Suppressor macrophage (primary cell): ENCODE data around the gene MYD88.

ENCODE experiments used
- DNase-seq, 4 experiments: peaks; one replicate each; pipeline ENCODE4 v3.0.0-alpha.2; 2020 to 2022

Gene MYD88

GRCh38 chr3:38112378-38112761, 26.1 kb upstream of the MYD88 start:
- no peak for DNase-seq

GRCh38 chr3:38114052-38114874, 24.2 kb upstream of the MYD88 start:
- DNase-seq: no peak

- DNase-seq: no peak
Measured at GRCh38 chr3:38114875-38115644, 23.4 kb upstream of the MYD88 start.

DNA sequence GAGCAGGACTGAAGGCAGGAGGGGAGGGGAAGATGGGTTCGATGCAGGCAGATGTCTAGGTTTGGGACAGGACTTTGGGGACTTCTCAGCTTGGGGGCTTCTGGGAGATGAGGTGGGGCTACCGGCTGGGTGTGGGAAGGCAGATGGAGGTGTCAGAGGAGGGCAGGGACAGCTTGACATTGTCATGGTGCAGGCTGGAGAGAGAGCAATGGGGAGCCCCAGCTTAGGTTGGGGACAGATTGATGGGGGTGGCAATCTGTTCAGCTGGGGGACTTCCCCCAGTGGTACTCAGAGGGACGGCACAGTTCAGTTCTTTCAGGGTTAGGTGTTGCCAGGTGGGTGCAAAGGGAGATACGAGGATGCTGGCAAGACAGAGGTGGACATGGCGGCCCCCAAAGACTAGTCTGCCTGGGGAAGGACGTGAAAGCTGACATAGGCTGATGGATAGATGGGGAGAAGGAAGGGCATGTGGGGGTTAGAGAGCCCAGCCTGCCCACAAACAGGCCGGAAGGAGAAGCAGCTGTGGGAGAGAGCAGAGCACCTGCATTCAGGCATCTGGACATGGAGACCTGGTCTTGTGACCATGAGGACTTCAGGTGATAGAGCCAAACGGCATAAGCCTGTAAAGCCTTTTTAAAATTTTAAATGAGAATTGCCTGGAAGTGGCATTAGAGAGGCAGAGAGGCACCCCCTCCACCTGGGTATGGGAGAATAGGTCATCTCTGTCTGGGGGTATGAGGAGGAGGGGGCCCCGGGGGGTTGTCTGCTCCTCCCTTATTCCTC, 22.6 kb upstream of the MYD88 start:
- no peak for DNase-seq

GRCh38 chr3:38116471-38117162, 21.8 kb upstream of the MYD88 start:
- no peak for DNase-seq

DNA sequence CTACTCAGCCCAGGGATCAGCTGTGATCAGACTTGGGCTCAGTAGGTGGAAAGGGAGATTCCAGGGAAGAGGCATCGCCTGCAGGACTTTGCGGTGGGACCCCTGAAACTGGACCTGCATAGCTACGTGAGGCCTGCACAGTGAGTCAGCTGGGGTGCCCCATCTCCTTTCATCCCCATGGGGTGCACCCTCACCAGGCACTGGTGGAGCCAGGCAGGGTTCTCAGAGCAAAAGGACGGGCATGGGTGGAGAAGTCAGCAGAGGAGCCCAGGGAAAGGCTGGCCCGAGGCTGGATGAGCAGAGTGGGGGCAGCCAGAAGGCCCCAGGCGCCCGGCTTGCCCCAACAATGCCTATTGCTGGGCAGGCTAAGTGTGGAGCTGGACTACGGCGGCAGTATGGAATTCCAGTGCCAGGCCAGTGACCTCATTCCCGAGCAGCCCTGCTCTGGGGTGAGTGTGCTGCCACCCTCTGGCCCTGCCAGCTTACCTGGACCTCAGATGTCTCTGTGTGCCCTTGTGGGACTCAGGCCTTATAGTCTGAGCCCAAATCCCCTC, 21.2 kb upstream of the MYD88 start:
- DNase-seq: no peak

GRCh38 chr3:38117748-38118420, 20.6 kb upstream of the MYD88 start:
- peak; percentile 71 to 81 (median 78) for DNase-seq

DNA sequence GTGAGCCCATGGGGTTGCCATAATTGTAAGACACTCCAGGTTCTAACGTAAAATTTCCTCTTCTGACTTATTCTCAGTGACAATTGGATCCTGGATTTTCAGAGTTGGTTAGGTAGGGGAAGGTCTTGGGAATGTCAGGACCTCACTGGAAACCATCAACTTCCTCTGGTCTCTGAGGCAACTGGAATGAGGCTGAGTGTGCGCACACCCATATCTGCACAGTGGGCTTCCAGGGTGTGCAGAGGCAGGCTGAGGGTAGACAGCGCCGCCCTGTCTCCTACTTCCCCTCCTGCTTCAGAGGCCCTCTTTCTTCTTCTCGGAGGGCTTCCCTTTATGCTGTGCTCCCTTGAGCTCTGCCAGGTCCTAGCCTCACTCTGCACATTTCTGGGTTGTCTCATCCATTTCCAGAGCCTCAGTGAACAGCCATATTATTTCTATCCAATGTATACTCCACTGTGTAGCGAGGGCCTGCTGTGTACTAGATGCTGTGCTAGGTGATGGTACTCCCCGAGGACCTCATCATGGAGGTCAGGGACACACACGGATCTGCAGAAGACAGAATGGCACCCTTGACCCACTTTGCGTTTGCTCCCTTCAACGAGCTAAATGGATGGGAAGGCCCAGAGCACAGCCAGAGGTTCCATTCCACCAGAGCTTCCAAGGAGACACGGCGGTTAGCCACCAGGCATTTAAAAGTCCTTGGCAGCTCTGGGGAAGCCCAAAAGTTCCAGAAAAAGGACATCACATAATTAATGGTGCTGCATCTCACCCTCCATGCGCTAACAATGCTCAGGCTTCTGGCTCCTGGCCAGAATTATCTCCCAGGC, 19.8 kb upstream of the MYD88 start:
- no peak for DNase-seq

DNA sequence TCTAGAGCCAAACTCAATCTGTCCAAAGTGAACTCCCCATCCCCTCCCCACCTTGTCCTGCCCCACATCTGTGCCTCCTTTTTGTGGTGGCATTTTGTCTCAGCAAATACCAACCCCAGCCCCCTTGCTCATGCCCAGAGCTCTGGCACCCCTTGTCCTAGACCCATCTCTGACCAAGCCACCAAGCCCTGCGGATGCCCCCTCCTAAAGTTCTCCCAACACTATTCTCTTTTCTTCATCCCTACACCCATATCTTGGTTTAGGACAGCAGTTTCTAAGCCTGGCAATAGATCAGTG, 19.3 kb upstream of the MYD88 start:
- DNase-seq: no peak

DNA sequence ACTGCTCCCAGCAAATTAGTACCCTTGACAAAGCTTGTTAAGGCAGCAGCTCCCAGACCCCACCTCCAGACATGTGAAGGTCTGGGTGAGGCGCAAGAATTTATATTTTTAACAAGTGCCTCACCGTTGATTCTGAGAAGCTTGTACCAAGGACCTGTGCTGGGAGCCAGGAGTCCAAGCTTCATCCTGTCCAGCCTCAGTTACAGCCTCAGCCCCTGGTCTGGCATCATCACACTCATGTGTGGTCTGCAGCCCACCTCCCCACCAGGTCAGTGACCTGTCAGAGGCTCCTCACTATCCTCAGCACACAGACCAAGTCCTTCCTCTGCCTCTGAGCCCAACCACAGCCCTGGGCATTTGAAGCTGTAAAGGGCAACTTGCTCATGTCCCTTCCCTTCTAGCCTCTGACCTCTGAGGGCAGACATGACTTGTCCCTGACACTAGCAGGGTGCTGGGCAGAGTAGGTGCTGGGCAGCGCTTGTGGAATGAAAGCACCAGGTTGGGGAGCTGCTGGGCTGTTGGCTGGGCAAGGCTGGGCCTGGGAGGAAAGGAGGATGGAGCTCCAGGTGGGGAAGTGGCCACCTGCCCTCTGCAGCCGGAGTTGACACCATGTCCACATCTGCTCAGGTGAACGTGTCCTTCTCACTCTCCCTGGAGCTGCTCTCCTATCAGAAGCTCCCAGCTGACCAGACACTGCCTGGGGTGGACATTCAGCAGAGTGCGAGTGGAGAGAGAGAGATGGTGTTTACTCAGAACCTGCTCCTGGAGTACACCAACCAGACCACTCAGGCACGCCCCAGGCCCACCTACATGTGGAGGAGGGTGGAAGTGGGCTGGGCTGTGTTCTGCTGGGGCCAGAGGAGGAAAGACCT, 18.4 kb upstream of the MYD88 start:
- no peak for DNase-seq

- DNase-seq: no peak
Measured at GRCh38 chr3:38120693-38121450, 17.6 kb upstream of the MYD88 start.

DNA sequence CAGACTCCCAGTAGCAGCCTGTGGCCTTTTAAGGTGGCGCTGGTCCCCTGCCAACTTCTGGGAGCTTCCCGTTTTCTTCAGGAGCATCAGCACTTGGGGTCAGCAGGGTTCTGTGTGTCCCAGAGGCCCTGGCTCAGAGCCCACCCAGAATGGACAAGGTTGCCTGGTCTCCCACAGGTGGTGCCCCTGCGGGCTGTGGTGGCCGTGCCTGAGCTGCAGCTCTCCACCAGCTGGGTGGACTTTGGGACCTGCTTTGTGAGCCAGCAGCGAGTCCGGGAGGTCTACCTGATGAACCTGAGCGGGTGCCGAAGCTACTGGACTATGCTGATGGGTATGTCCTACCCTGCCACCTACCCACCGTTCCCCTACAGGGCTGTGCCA, 17.0 kb upstream of the MYD88 start:
- no peak for DNase-seq

DNA sequence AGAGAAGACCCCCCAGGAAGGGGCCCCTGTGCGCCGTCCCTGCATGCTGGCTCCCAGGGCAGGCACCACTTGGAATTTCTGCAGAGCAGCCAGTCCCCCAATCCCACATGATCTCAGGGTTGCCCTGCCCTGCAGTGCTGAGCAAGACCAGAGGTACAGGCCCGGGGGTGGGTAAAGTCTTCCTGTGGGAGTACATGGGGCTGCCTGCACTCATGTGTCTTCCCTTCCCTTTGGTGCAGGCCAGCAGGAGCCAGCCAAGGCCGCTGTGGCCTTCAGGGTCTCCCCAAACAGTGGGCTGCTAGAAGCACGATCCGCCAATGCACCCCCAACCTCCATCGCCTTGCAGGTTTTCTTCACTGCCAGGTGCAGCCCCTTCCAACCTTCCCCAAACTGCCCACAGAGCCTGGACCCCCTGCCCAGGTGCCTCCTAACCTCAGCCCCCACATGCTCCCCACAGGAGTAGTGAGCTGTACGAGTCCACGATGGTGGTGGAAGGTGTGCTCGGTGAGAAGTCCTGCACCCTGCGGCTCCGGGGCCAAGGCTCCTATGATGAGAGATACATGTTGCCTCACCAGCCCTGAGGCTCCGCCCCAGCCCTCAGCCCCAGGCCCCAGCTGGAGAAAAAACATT, 16.5 kb upstream of the MYD88 start:
- no peak for DNase-seq

- no peak for DNase-seq
Measured at GRCh38 chr3:38122712-38123290, 15.7 kb upstream of the MYD88 start.

DNA sequence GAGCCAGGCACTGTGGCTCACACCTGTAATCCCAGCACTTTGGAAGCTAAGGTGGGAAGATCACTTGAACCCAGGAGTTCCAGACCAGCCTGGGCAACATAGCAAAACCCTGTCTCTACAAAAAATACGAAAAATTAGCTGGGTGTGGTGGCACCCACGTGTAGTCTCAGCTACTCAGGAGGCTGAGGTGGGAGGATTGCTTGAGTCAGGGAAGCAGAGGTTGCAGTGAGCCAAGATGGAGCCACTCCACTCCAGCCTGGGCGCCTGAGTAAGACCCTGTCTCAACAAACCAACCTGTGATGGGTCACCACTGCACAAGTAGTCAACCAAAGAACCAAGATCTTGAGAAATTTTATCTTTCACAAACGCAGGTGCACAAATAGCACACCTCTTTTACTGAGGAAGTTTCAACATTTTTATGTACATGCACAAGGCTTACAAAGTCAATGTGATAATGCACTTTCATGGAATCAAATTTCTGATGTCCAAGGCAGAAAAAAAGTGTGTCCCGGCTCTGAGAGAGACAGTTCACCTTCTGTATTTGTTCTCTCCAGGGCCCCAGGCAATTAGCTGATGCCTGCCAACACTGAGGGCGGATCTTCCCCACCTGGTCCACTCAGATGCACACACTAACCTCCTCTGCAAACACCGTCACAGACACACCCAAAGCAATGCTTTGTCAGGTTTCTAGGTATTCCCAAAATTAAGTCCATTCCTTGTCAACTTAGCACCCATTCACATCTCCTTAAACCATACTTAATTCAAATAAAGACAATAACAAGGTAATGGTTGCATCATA, 13.9 kb upstream of the MYD88 start:
- DNase-seq: no peak

- DNase-seq: no peak
Measured at GRCh38 chr3:38125305-38126120, 12.9 kb upstream of the MYD88 start.
